ENCODE measurements around the gene CYP17A1. TPM values are rescaled to one million over a fixed set of nuclear protein-coding genes. Genes with fewer than 3 reads are reported as not detected.
"Not testable (repeated sequence)": the region's sequence is repeated elsewhere in the genome, so short reads cannot be mapped to it uniquely, and the experiment has no call there.

Gene CYP17A1
- polyA plus RNA-seq, 1 of the 3 experiments (the other 2 are of a cell fraction): not detected

DNA sequence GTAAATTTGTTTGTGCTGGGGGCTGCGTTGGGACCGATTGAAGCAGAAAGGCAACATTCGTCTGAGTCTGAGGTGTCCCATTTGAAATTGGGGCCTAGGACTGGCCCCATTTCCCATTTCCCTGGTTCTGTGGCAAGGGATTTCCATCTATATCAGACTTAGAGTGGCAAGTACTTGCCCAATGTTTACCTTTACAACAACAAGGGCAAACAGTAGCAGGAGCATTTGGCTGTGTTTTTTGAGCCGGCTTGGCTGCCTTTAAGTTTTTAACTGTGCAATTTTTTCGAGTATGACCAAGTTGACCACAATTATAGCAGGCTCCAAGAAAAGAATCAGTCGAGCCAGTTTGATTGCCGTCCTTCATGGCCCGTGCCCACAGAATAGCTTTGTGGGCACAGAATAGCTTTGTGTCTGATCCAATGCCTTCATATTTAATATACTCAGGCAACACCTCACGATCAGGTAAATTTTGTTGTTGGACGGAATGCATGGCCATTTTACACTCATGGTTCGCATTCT, 4.7 kb upstream of the CYP17A1 start:
- WGBS (ENCODE audit: low lambda C conversion rate): 64% methylated on average over 11 of the region's 11 CpGs
- H3K9ac ChIP-seq: no peak overlapping the region
- CTCF ChIA-PET: no interaction called here

DNA sequence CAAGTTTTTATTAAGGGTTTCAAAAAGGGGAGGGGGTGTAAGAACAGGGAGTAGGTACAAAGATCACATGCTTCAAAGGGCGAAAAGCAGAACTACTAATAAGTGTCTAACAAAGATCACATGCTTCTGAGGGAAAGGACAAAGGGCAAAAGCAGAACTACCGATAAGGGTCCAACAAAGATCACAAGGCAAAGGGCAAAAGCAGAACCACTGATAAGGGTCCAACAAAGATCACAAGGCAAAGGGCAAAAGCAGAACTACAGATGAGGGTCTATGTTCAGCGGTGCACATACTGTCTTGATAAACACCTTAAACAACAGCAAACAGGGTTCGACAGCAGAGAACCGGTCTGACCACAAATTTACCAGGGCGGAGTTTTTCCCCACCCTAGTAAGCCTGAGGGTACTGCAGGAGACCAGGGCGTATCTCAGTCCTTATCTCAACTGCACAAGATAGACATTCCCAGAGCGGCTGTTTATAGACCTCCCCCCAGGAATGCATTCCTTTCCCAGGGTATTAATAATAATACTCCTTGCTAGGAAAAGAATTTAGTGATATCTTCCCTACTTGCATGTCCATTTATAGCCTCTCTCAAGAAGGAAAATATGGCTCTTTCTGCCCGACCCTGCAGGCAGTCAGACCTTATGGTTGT, 1.2 kb upstream of the CYP17A1 start:
- H3K9me2 ChIP-seq; H3K36me3 ChIP-seq (replicated peaks in 1 of 2; ENCODE audit: control insufficient read depth in 1 of 2, insufficient read depth in 2 of 2, low read length in 1 of 2); H3K4me1 ChIP-seq (ENCODE audit: control insufficient read depth in 1 of 2, insufficient read depth in 2 of 2, low read depth in 1 of 2, low read length in 1 of 2); H3K79me2 ChIP-seq (ENCODE audit: insufficient read depth); H4K20me1 ChIP-seq (ENCODE audit: insufficient read depth); H2AFZ ChIP-seq (ENCODE audit: low read depth); H3K27me3 ChIP-seq (ENCODE audit: insufficient read depth); H3K27ac ChIP-seq (ENCODE audit: low read depth in 2 of 2, low read length in 1 of 2); H3F3A ChIP-seq (replicated peaks; ENCODE audit: insufficient read depth); H3K4me2 ChIP-seq; POLR2A ChIA-PET; H3K4me3 ChIP-seq (ENCODE audit: low read depth in 2 of 2, low read length in 1 of 2); H3K9ac ChIP-seq; H3K9me3 ChIP-seq; DNase-seq: not testable (repeated sequence)
- WGBS (ENCODE audit: low lambda C conversion rate): 66% methylated on average over 8 of the region's 9 CpGs
- CTCF ChIA-PET: interaction anchor here (1.8 to 5.4 kb wide), 3 partner anchors 63 to 647 kb away, joined by 4 to 71 read pairs (median 6); no protein-coding TSS in a partner anchor

More for the DNA sequence above, 4.7 kb upstream of the CYP17A1 start:
- TF ChIP-seq, protein P1, sequence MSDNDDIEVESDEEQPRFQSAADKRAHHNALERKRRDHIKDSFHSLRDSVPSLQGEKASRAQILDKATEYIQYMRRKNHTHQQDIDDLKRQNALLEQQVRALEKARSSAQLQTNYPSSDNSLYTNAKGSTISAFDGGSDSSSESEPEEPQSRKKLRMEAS (IDR thresholded peaks at IDR 0.05; ENCODE audit: low read depth): no peak
- TF ChIP-seq NFIC (IDR thresholded peaks at IDR 0.05; ENCODE audit: borderline replicate concordance): no peak
- TF ChIP-seq FOXJ3 (CRISPR knock-in tag; IDR thresholded peaks at IDR 0.05): no peak
- no peak for TF ChIP-seq RAD21 (IDR thresholded peaks at IDR 0.05; ENCODE audit: low read length)
- TF ChIP-seq SMC3 (IDR thresholded peaks at IDR 0.05; ENCODE audit: low read depth, low read length): no peak
- TF ChIP-seq JUND (IDR thresholded peaks at IDR 0.05): no peak
- no peak for TF ChIP-seq RCOR1 (IDR thresholded peaks at IDR 0.05; ENCODE audit: low read length)
- TF ChIP-seq SIN3A (IDR thresholded peaks at IDR 0.05; ENCODE audit: borderline replicate concordance, low read depth, low read length): no peak
- TF ChIP-seq RFX5 (IDR thresholded peaks at IDR 0.05; ENCODE audit: low read length): no peak
- TF ChIP-seq CHD2 (IDR thresholded peaks at IDR 0.05; ENCODE audit: low read length, partially characterized antibody): no peak
- TF ChIP-seq EP300 (IDR thresholded peaks at IDR 0.05; ENCODE audit: borderline replicate concordance in 1 of 2, low read depth in 1 of 2, low read length in 1 of 2): no peak
- TF ChIP-seq EZH2phosphoT487 (IDR thresholded peaks at IDR 0.05; ENCODE audit: borderline replicate concordance, low read depth): no peak
- TF ChIP-seq, protein P2, sequence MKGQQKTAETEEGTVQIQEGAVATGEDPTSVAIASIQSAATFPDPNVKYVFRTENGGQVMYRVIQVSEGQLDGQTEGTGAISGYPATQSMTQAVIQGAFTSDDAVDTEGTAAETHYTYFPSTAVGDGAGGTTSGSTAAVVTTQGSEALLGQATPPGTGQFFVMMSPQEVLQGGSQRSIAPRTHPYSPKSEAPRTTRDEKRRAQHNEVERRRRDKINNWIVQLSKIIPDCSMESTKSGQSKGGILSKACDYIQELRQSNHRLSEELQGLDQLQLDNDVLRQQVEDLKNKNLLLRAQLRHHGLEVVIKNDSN (IDR thresholded peaks at IDR 0.05; ENCODE audit: borderline replicate concordance, low read depth): no peak
- TF ChIP-seq GABPA (IDR thresholded peaks at IDR 0.05; ENCODE audit: low read depth): no peak
- TF ChIP-seq MEF2A (IDR thresholded peaks at IDR 0.05; ENCODE audit: borderline replicate concordance, low read depth): no peak
- no peak for TF ChIP-seq RXRA (IDR thresholded peaks at IDR 0.05; ENCODE audit: borderline replicate concordance, low read depth)
- TF ChIP-seq FOSL2 (IDR thresholded peaks at IDR 0.05; ENCODE audit: borderline replicate concordance, low read depth): no peak
- TF ChIP-seq, protein P3, sequence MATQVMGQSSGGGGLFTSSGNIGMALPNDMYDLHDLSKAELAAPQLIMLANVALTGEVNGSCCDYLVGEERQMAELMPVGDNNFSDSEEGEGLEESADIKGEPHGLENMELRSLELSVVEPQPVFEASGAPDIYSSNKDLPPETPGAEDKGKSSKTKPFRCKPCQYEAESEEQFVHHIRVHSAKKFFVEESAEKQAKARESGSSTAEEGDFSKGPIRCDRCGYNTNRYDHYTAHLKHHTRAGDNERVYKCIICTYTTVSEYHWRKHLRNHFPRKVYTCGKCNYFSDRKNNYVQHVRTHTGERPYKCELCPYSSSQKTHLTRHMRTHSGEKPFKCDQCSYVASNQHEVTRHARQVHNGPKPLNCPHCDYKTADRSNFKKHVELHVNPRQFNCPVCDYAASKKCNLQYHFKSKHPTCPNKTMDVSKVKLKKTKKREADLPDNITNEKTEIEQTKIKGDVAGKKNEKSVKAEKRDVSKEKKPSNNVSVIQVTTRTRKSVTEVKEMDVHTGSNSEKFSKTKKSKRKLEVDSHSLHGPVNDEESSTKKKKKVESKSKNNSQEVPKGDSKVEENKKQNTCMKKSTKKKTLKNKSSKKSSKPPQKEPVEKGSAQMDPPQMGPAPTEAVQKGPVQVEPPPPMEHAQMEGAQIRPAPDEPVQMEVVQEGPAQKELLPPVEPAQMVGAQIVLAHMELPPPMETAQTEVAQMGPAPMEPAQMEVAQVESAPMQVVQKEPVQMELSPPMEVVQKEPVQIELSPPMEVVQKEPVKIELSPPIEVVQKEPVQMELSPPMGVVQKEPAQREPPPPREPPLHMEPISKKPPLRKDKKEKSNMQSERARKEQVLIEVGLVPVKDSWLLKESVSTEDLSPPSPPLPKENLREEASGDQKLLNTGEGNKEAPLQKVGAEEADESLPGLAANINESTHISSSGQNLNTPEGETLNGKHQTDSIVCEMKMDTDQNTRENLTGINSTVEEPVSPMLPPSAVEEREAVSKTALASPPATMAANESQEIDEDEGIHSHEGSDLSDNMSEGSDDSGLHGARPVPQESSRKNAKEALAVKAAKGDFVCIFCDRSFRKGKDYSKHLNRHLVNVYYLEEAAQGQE (IDR thresholded peaks at IDR 0.05; ENCODE audit: low read depth, low read length): no peak
- no peaks in the 10 kb centered on the region for H3K27me3 ChIP-seq (ENCODE audit: insufficient read depth)
- no peaks in the 10 kb centered on the region for H3K9me2 ChIP-seq
- H3K4me2 ChIP-seq: no peak overlapping the region
- POLR2A ChIA-PET: no interaction called here
- no peak overlapping the region for H3K27ac ChIP-seq (ENCODE audit: low read depth in 2 of 2, low read length in 1 of 2)
- H3K4me3 ChIP-seq (ENCODE audit: low read depth in 2 of 2, low read length in 1 of 2): no peak overlapping the region
- DNase-seq: no peak
- H2AFZ ChIP-seq (ENCODE audit: low read depth): no peak overlapping the region
- no peaks in the 10 kb centered on the region for H3K79me2 ChIP-seq (ENCODE audit: insufficient read depth)
- H3K36me3 ChIP-seq (replicated peaks in 1 of 2; ENCODE audit: control insufficient read depth in 1 of 2, insufficient read depth in 2 of 2, low read length in 1 of 2): no peaks in the 10 kb centered on the region
- H3K4me1 ChIP-seq (ENCODE audit: control insufficient read depth in 1 of 2, insufficient read depth in 2 of 2, low read depth in 1 of 2, low read length in 1 of 2): no peaks in the 10 kb centered on the region
- H3K9me3 ChIP-seq: no peaks in the 10 kb centered on the region
- no peaks in the 10 kb centered on the region for H4K20me1 ChIP-seq (ENCODE audit: insufficient read depth)
- H3F3A ChIP-seq (replicated peaks; ENCODE audit: insufficient read depth): no peaks in the 10 kb centered on the region

All from SK-N-SH (cell line).